HG03108 (cell line): ENCODE results near the gene SPEM2.
A peak's percentile ranks its signal among the peaks of the same experiment; 100 is the strongest.

Source experiments
- ATAC-seq: cut with Tn5 transposase; IDR thresholded peaks from one replicate; pipeline ENCODE4 v1.9.1; 2021; ENCODE audit warnings: moderate library complexity; ENCODE audit not compliant: unreplicated experiment

The SPEM2 gene

GRCh38 chr17:7440113-7440833, 14.9 kb downstream of the SPEM2 start:
- ATAC-seq = no peak

- ATAC-seq = no peak
These were observed 15.4 kb downstream of the SPEM2 start for GRCh38 chr17:7440834-7441195.

GRCh38 chr17:7441266-7441665, 15.8 kb downstream of the SPEM2 start:
- no peak for ATAC-seq

GRCh38 chr17:7442142-7442541, 16.7 kb downstream of the SPEM2 start:
- ATAC-seq = no peak

GRCh38 chr17:7443499-7444485, 18.4 kb downstream of the SPEM2 start:
- ATAC-seq = no peak

- peak; percentile 48 for ATAC-seq
These were observed 19.5 kb downstream of the SPEM2 start, which contains the start of gene CHRNB1 for GRCh38 chr17:7444682-7445618. Gene CHRNB1 (plus strand): TSS chr17:7445061. CDS start chr17:7445128, 67 bp downstream.

GRCh38 chr17:7445619-7445968, 20.2 kb downstream of the SPEM2 start:
- peak; percentile 23 for ATAC-seq

GRCh38 chr17:7448461-7448860, 23.0 kb downstream of the SPEM2 start:
- ATAC-seq = no peak

- no peak for ATAC-seq
These were observed 34.6 kb downstream of the SPEM2 start for GRCh38 chr17:7459961-7460545.

- no peak for ATAC-seq
These were observed 35.6 kb downstream of the SPEM2 start for GRCh38 chr17:7460850-7461660.

- ATAC-seq = no peak
These were observed 37.3 kb downstream of the SPEM2 start for GRCh38 chr17:7462474-7463371.

GRCh38 chr17:7463372-7463846, 38.0 kb downstream of the SPEM2 start:
- no peak for ATAC-seq

GRCh38 chr17:7464081-7464480, 38.7 kb downstream of the SPEM2 start:
- ATAC-seq = no peak

GRCh38 chr17:7465597-7466275, 40.3 kb downstream of the SPEM2 start:
- no peak for ATAC-seq

GRCh38 chr17:7466318-7466638, 40.9 kb downstream of the SPEM2 start:
- ATAC-seq = no peak

GRCh38 chr17:7466639-7467341, 41.4 kb downstream of the SPEM2 start:
- ATAC-seq = no peak

- no peak for ATAC-seq
These were observed 42.1 kb downstream of the SPEM2 start for GRCh38 chr17:7467498-7467897.

- no peak for ATAC-seq
These were observed 42.9 kb downstream of the SPEM2 start for GRCh38 chr17:7468290-7468689.
